Effector CD8-positive, alpha-beta T cell (primary cell): ENCODE measurements around the gene ZNF792.
A peak's percentile ranks its signal among the peaks of the same experiment; 100 is the strongest.
"Not testable (repeated sequence)": the region's sequence is repeated elsewhere in the genome, so short reads cannot be mapped to it uniquely, and the experiment has no call there.

Experiments
- DNase-seq: peaks from one replicate; lab custom pipeline; 2025; lab: John Stamatoyannopoulos, UW
- total RNA-seq, 4 experiments: gene quantifications; one replicate each; lab custom pipeline; 2026; lab: John Stamatoyannopoulos, UW

Gene ZNF792
- total RNA-seq: 37.5 to 90.1 (median 78.6) reads per million in 4 experiments

DNA sequence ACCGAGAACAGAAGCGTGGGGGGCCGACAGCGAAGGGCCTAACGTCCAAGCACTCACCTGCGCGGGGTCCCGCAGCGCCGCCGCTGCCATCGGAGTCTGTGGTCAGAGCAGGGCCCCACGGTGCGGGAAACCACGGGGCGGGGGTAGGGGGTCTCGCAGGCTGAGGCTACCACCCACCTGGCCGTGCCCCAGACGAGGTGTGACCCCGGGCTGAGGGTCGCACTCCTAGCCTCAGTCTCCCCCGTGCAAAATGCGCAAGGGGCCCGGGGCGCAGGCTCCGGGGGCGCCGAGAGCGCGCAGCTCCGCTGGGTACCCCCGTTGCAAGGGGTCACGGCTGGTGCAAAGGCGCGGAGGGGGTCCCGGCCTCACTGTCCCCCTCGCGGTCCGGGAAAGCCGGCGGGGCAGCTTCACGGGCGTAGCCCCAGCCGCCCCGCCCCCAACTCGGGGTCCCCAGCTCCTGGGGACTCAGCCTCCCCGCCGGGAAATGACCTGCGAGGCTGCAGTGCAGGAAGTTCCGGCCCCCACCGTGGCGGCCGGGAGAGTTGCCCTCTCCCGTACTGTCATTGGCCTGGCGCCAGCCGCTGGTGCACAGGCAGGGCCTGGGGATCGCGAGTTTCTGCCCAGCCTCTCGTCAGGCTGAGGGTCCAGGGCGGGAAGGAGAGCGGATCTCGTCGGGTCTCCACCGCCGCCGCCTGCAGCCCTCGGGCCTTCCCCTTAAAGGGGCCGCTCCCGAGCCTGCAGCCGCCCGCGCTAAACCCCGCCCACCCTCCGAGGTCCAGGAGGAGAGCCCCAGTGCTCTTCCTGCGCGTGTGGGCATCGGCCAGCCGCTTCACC lies at the start of gene ZNF792:
Gene ZNF792 (minus strand): TSS at position 657 of the 834 bp plus-strand sequence. CDS start 567 bp downstream, at position 90.
- peak; percentile 32 for DNase-seq

DNA sequence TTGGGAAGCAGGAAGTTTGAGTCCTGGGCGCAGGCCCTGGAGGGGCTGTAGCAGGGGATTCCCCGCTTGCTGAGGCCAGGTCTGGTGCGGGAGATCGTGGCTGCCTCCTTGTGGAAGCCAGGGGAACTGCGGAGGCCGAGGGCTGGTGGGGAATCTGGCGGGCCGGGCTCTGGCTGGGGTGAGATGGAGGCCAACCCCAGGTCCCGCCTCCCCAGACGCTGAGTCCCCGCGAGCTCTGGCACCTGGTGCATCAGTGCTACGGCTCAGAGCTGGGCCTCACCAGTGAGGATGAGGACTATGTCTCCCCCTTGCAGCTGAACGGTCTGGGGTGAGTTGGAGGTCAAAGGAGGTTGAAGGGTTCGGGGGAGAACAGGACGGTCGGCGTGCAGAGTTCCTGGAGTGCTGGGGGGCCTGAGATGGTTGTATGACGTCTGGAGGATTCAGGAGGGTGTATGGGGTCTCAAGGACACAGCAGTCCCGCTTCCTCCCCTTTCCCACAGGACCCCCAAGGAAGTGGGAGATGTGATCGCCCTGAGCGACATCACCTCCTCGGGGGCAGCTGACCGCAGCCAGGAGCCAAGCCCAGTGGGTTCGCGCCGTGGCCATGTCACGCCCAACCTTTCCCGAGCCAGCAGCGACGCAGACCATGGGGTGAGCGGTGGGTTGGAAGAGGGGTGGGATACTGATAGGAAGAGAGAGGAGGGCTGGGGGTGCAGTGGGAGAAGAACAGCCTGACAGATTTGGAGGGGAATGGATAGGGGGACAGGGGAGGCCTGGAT lies 49.2 kb upstream of the ZNF792 start:
- DNase-seq: peak; percentile 76

DNA sequence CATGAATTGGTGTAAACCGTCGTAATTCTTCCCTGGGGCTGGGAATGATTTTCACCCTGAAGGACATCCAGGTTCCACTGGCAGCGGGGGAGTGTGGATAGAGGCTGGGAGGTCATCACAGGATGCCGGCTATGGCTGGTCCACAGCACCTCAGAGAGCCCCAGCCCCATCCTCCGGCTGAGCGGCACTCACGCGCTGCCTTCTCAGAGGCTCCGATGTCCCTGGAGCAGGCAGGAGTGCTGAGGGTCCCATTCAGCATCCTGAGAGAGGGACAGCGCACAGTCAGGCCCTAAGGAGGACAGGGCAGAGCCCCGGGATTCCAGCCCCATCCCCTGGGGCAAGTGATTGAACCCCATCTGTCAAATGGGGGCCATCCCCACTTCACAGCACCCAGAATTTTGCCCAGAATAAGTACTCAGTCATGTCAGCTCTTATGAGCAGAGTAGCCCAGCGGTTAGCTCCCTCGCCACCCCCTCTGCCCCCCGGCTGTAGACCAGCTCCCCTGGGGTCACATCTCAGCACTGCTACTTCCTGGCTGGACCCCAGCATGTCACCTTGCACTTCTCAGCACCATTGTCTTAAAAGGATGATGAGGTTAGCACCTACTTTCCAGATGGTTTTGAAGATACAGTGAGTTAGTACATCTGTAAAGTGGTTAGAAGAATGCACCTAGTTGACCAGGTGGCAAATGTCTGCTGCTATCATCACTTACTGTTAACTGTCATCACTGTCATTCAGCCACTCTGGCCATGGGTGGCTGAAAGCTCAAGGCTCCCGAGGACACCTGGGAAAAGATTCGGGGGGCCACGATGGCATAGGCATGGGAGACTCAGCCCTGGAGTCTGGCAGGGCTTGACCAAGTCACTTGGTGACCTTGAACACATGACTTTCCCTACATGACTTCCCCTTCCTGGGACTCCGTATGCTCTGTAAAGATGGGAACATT lies 48.0 kb upstream of the ZNF792 start:
- DNase-seq: no peak

DNA sequence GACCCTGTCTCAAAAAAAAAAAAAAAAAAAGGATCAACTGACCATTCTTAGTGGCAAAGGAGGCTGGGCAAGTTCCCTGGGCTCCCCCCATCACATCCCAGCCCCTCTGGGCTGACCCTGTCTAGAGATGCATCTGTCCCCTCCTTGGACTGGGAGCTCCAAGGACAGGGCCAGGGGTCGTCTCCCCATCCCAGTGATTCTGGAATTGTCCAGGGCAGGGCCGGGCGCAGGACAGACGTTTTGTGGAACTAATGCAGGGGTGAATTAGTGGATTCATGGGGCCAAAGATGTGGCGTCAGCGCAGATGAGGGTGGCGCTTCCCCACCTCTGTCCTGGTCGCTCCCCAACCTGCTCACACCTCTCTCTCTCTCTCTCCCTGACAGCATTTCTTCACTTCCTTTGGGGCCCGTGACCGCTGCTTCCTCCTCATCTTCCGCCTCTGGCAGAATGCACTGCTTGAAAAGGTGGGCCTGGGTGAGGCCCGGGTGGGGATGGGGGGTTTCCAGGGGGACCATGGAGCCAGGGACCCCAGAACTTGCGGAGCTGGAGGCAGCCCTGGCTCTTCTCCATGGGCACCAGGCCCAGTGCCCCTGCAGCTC lies 47.2 kb upstream of the ZNF792 start:
- no peak for DNase-seq

DNA sequence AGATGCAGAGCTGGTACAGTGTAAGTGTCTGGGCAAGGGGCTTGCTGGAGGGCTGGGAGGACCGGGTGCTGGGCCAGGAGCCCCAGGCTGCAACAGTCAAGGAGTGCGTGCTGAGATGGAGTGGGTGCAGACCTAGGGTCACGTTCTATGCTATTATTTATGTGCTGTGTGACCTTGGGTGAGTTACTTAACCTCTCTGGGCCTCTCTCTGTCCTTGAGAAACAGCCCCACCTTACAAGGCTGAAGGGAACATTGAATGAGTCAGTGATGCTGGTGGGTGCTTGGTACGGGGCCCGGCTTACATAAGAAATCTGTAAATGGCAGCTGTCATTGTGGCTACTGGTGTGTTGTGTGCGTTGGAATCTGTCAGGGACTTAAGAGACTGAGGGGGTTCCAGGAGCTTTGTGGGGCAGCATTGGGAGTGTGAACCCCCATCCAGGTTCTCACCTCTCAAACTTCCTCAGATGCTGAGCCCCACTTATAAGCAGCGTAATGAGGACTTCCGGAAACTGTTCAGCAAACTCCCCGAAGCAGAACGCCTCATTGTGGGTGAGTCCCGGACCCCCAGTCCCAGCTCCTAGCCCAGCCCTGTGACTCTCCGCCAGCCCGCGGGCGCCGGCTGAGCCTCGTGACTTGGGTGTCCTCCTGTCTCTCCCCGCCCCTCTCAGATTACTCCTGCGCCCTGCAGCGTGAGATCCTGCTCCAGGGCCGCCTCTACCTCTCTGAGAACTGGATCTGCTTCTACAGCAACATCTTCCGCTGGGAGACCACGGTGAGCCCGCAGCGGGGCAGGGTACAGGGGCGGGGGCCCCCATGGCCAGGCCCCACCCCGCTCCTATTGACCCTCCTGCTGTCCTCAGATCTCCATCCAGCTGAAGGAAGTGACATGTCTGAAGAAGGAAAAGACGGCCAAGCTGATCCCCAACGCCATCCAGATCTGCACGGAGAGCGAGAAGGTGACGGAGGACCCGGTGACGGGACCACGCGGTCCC lies 45.7 kb upstream of the ZNF792 start:
- no peak for DNase-seq

DNA sequence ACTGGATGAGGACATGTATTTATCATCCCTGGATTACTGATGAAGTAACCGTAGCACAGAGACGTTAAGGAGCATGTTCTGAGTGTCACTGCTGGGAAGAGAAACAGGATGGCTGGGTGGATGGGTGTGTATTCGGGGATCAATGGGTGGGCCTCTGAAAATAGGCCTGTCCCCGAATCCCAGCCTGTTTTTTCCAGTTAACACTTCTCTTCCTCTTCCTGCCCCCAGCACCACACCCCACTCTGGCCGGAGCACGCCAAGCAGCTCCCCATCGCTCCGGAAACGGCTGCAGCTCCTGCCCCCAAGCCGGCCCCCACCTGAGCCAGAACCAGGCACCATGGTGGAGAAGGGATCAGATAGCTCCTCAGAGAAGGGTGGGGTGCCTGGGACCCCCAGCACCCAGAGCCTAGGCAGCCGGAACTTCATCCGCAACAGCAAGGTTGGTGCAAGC lies 44.9 kb upstream of the ZNF792 start:
- DNase-seq: no peak

DNA sequence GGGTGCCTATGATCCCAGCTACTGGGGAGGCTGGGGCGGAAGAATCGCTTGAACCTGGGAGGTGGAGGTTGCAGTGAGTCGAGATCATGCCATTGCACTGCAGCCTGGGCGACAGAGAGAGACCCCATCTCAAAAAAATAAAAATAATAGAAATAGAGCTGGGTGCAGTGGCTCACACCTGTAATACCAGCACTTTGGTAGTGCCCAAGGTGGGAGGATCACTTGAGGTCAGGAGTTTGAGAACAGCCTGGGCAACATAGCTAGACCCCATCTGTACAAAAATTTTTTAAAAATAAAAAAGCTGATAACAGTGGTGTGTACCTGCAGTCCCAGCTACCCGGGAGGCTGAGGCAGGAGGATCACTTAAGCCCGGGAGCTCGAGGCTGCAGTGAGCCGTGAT lies 43.4 kb upstream of the ZNF792 start:
- DNase-seq: not testable (repeated sequence)

DNA sequence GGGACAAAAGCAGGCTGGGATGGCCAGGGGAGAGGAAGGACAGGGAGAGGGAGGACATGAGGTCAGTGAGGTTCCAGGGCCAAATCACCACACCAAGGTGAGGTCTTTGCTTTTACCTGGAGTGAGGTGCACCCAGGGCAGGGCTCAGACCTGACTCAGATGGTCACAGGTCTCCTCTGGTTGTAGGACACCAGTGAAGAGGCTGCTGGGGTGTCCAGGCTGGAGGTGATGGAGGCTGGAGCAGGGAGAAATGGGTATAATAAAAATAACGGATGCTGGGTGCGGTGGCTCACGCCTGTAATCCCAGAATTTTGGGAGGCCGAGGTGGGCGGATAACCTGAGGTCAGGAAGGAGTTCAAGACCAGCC lies 43.0 kb upstream of the ZNF792 start:
- DNase-seq: no peak

DNA sequence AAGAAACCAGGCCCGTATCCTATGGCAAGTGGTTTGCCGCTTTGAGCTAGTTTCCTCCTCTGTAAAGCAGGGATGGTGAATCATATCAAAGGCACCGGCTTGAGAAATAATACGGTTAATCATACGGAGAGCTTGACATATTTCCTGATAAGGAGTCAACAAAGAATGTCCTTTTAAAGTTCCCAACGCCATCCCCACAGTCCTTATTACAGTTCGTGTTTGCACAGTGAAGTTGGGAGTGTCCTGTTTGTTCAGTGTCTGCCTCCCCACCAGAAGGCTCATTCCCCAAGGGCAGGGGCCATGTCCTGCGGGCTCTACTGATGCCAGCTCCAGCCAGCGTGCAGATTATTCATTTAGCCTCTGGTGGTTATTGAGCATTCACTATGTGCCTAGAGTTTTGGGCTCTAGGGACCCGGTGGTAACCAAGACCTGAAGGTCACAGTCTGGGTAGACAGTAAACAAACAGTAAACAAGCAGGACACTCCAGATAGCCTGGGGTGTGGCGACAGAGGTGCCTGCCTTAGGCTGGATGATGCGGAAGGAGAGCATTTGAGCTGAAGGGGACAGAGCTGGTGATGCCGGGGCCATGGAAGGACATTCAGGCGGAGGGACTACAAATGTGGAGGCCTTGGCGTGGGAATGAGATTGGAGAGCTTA lies 42.4 kb upstream of the ZNF792 start:
- DNase-seq: no peak

DNA sequence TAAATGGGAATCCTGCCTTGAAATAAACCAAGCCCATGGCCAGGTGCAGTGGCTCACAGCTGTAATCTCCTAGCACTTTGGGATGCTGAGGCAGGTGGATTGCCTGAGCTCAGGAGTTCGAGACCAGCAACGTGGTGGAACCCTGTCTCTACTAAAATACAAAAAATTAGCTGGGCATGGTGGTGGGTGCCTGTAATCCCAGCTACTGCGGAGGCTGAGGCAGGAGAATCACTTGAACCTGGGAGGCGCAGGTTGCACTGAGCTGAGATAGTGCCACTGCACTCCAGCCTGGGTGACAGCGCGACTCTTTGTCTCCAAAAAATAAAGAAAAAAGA lies 41.9 kb upstream of the ZNF792 start:
- not testable (repeated sequence) for DNase-seq

DNA sequence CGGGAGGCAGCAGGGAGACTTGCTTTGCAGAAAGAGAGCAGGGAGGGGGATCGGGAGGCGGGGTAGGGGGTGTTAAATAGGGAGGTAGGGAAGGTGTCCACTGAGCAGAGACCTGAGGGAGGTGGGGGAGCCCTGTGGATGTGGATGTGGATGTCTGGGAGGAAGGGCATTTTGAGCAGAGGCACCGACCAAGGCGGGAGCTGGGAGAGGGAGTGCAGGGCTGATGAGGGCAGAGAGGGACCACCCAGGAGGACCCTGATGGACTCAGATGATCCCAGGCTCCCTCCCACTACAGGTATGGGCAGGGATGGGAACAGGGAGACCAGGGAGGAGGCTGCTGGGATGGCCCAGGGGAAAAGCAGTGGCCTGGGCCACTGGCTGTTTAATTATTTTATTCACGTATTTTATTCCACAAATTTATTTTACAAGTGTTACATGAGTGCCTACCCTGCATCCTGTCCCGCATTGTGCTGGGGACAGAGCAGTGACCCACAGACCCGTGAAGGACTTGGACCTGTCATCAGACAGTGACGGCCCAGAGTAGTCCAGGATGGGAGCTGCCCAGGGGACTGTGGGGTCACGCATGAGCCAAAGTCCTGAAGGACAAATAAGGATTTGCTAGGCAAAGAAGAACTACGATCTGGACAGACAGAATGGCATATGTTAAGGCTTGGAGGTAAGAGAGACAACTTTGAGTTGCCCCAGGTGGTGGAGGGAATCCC lies 41.4 kb upstream of the ZNF792 start:
- no peak for DNase-seq

DNA sequence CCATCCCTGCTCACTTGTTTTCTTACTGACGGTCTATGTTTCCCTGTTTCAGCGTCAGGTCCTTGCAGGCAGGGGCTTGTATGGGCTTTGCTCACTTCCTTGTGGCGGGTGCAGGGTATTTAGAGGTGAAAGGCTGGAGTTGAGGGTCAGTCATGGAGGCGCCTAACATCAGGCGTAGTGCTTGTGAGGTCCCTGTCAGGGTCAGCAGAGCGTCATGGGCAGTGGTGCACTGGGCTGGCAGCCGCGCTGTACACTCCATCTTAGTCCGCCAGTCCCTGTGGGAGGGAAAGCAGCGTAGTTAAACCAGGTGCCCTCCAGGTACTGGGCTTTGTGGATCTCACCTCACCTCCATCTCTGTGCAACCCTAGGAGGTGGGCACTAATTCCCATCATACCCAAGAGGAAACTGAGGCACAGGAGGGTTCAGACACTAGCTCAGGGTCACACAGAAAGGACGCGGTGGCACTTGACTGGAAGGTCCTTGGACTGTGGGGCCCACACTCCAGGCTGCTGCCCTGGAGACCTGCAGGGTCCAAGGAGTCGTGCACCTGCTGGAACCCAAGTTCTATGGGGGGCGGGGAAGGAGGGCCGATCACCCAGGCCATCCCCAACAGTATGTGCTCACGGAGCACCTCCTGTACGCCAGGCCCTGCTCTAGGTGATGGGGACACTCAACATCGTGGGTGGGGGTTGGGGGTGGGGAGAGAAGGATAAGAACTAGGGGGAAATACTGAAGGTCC lies 40.7 kb upstream of the ZNF792 start:
- DNase-seq: no peak

DNA sequence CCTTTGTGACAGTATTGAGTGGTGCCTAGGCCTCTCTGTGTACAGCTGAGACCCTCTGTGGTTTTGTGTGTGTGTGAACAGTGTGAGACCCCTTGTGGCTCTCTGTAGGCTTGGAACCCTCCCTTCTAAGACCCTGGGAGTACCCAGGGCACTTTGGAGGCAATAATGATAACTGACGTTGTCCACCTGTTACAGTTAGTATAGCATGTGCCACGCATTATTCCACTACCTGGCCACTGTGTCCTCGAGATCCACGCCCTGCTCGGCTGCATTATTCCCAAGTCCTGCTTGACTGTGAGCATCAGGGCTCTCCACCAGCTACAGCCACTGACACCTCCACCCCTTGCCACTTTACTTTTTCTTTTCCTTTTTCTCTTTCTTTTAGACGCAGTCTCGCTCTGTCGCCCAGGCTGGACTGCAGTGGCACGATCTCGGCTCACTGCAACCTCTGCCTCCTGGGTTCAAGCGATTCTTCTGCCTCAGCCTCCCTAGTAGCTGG lies 38.1 kb upstream of the ZNF792 start:
- no peak for DNase-seq

DNA sequence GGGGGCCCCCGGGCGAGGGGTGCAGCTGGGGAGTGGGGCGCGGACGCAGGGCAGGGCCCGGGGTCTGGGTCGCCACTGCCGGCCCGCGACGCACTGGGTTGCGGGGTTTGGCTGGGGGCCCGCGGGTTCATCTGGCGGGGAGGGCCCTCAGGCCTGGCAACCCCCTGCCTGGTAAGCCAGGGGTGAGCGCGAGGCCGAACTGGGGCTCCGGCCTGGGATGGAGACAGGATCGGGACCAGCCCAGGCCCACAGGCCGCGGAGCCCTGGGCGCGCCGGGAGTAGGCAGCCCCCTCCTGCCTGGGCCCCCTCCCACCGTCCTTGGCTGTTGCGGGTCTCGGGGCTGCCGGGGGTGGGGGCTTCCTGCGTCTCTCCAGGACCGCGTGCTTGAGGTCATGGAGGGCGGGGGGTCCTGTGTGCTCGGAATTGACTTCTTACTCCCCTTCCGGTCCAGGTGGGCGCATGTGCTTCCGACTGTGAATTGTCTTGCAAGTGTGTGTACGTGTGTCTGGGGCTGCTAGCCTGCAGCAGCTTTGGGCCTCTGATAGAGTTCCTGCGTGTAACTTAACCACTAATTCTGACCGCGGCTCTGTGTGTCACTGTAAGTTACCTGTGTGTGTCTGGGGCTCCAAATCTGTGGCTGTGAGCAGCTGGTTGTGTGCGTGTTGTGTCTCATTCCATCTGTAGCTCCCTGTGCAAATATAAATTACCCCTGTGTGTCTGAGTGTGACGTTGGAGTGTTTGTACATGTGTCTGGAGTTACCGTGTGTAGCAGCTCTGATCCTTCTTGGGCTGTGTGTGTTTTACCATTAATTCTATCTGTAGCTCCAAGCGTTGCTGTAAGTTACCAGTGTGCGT lies 36.8 kb upstream of the ZNF792 start:
- DNase-seq: no peak

DNA sequence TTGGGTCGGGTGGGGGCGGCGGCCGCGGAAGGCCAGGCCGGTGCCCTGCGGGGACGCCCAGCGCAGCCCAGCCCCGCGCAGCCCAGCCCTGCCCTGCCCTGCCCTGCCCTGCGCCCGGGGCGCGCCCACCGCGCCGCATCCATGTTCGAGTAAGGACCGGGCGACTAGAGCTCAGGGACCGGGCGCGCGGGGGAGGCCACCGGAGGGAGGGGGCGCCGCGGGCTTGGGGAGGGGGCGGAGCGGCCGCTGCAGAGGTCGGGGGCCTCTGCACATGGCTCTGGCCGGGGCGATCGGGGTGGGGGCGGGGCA lies 36.3 kb upstream of the ZNF792 start:
- DNase-seq: no peak

DNA sequence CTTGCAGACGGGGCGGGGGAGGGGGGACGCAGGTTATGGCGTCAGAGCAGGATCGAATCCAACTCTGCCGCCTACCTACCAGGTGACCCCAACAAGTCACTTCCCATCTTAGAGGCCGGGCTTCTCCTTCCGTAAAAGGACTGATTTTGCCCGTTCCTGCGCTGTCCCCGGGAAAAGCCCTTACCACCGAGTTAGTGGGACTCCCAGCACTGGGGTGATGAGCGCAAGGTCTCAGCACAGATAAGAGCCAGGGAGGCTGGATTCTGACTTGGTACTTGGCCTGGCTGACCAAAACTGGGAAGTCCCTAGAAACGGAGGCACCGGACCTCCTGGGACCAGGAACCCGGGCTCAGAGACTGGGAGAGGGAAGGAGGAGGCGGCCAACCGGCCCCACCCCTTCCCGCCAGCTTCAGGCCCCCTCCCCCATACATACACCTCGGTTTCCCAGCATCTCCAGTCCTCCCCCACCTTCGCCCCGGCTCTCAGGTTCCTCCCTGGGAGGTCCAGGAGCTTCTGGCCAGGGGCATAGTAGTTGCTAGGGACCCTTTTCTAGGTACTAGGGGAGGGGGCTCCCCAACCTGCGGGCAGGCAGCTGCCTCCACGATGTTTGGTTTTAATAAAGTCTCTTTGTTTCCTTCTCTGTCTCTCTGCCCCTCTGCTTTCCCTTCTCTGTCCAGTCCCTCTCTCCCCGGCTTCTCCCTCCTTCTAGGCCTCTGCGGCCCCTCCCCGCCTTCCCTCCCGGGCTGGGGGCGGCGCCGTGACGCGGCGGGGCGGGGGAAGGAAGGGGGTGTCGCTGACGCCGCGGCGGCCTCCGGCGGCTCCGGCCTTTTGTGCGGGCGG lies 35.7 kb upstream of the ZNF792 start, which contains the start of gene GRAMD1A:
Gene GRAMD1A (plus strand): TSS at position 826 of the 840 bp plus-strand sequence. CDS start 156 bp downstream, outside the sequence.
- DNase-seq: peak; percentile 48
